ENCODE results near the gene LRTM1. TPM values are rescaled to one million over a fixed set of nuclear protein-coding genes. Genes with fewer than 3 reads are reported as not detected.

LRTM1 gene
- total RNA-seq, 2 donors from 2014 or later, result not detected

DNA sequence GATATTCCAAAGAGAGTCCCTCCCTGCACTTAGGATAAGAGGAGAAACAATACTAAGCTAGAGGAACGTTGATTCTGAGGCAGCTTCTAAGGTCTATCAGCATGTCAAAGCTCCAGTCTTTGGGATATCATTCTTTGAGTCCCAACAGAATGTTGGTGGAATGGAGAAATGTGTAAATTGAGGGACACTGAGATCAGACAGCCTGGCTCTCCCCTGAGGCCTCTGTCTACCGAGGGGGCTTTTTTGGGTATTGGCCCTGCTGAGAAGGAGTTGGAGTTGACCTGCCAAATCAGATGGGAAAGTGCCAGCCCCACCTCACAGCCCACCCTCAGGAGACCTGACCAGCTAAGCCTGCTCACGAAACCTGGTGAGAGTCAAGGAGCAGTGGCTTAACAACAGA lies 27.6 kb upstream of the LRTM1 start:
- no peak for ATAC-seq (replicated peaks)
- Mint-ChIP-seq H3K36me3 (ENCODE audit: low read depth) (no peaks in the 10 kb centered on the region), H3K4me1 (no peaks in the 10 kb centered on the region), H3K4me3 (no peak overlapping the region), H3K27me3 (no peaks in the 10 kb centered on the region), H3K9me3 (no peaks in the 10 kb centered on the region), H3K27ac (no peak overlapping the region)

DNA sequence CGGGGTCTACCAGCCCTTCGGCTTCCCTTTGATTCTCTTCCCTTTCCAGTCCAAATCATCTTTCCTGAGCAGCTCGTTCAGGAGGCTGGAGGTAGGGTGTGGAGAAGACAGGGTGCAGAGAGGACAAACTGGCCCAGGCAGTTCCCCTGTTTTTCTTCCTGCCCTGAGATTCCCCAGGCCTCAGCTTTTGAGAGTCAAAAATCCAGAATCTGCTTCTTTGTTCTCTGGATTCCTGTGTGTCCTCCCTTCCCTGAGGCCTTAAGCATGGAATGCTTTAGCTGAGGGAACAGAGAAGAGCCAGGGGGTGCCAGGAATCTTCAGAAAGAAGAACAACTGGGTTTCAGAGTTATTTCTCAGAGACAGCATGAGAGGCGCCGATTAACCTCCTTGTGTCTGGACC lies 26.7 kb upstream of the LRTM1 start:
- no peak for ATAC-seq (replicated peaks)
- no peaks in the 10 kb centered on the region for H3K4me1 Mint-ChIP-seq
- H3K4me3 Mint-ChIP-seq, result no peak overlapping the region
- no peaks in the 10 kb centered on the region for H3K9me3 Mint-ChIP-seq
- H3K27ac Mint-ChIP-seq, result no peak overlapping the region
- H3K36me3 Mint-ChIP-seq (ENCODE audit: low read depth), result no peaks in the 10 kb centered on the region
- no peaks in the 10 kb centered on the region for H3K27me3 Mint-ChIP-seq

DNA sequence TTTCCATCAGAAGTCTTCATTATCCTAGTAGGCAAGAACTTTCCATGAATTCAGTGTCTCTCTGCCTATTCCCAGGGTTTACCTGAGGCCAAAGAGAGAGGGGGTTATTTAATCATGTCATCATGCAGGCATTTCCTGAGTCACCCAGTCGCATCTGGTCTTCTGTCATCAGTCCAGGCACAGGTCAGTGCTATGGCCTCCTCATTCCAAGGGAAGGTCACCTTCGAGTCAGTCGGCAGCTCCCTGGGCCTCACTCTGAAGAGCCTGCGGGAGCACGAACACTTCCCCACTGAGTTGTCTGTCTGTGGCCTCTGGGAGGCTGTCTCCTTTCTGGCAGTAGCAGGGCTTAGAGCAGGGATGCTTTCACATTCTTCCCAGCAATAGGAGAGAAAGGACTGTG lies 26.2 kb upstream of the LRTM1 start:
- Mint-ChIP-seq H3K9me3 (no peaks in the 10 kb centered on the region), H3K4me3 (no peak overlapping the region), H3K27ac (no peak overlapping the region), H3K27me3 (no peaks in the 10 kb centered on the region), H3K4me1 (no peaks in the 10 kb centered on the region), H3K36me3 (ENCODE audit: low read depth) (no peaks in the 10 kb centered on the region)
- no peak for ATAC-seq (replicated peaks)

DNA sequence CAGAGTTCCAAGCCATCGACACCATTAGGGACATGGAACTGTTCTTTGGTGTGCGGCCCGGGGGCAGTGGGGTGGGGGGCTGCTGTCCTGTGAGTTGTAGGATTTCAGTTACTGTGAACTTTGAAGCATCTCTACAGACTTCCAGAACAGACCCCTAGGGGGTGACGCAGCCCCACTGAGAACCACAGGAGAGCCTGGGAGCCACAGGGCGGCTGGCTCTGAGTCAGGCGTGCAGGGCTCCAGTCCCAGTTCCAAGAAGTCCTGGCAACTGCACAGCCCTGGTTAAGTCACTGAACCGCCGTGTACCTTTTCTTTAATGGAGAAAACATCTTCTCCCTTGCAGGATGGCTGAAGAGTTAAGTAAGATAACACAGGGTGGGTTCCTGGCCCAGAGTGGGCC lies 23.5 kb upstream of the LRTM1 start:
- Mint-ChIP-seq H3K9me3 (no peaks in the 10 kb centered on the region), H3K27ac (no peak overlapping the region), H3K4me1 (no peaks in the 10 kb centered on the region), H3K4me3 (no peak overlapping the region), H3K36me3 (ENCODE audit: low read depth) (no peaks in the 10 kb centered on the region), H3K27me3 (no peaks in the 10 kb centered on the region)
- ATAC-seq (replicated peaks), result no peak

DNA sequence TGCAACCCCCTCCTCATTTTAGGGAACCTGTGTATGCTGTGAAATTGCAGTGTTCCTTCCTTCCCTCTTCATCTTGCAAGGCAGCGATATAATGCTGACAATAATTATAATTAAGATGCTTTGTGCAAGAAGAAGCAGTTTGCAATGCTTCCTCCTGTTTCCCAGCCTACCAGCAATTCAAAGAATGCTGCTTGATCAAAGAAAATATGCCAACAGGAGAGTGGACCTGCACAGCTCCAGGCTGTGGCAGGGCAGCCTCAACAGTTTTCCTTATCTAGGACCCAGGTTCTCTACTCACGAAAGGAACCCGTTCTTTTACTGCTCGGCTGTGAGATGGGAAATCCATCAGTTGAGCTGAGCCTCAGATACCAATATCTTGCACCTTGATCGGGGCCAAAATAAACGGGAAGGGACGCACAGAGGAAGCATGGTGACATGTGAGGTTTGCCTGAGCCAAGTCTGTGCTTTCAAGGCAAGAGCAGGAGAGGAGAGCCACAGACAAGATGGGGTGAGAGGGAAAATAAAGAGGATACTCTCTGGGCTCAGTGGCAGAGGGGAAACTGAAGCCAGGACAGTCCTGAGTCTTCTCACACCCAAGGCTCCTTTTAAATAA lies 22.6 kb upstream of the LRTM1 start:
- Mint-ChIP-seq H3K36me3 (ENCODE audit: low read depth) (no peaks in the 10 kb centered on the region), H3K9me3 (no peaks in the 10 kb centered on the region), H3K4me3 (no peak overlapping the region), H3K27ac (no peak overlapping the region), H3K27me3 (no peaks in the 10 kb centered on the region), H3K4me1 (no peaks in the 10 kb centered on the region)
- no peak for ATAC-seq (replicated peaks)

DNA sequence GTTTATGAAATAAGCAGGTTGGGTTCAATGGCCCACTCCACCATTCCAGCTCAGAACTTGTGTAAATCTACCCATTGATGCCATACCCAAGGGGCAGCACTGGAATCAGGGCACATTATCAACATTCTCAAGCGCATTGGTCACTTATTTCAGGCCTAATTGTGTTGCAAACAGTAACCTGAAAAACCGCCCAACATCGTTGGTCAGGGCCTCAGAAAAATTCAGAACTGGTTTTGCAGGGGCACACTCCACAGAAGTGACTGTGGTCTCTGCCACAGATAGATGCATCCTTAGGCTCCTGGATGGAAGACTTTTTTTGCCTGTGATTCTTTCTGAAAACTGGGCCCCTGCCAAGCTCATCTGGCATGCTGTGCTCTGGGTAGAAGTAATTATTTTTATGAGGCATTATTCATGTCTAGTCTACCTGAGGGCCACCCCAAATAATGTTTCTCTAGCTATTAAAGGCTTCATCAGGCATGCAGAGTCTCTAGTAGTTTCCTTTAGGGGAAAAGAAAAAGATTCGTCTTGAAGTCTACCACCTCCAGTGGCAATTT lies 21.7 kb upstream of the LRTM1 start:
- Mint-ChIP-seq H3K4me1 (no peaks in the 10 kb centered on the region), H3K4me3 (no peak overlapping the region), H3K27ac (no peak overlapping the region), H3K9me3 (no peaks in the 10 kb centered on the region), H3K27me3 (no peaks in the 10 kb centered on the region), H3K36me3 (ENCODE audit: low read depth) (no peaks in the 10 kb centered on the region)
- ATAC-seq (replicated peaks), result no peak

DNA sequence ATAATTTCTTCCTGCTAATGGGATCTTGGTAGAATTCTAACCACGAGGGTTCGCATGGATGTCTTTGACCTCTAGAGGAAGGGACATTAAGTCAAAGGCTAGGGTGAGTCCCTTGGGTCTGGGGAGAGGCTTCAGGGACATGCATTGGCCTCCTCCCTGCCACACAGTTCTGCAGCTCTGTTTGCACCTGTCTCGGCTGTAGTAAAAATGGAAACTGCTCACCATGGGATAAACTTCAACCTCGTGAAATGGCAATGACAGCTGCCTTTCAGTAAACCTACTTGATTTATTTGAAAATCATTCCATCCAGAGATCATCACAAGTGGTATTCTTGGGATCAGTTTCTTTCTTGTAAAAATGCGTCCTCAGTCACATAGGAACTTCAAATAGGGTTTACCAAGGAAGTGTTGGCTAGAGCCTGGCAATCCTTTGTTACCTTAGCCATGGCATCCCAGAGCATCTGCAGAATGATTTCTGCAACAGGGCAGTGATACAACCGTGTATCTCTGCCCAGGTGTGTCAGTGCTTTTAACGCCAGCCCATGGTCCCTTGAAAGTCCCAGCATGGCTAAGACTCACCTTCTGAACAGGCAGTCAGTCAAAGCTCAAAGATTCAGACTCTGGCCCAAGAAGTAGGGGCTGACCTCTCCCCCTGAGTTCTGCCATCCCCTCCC lies 14.0 kb upstream of the LRTM1 start:
- Mint-ChIP-seq H3K4me1 (no peaks in the 10 kb centered on the region), H3K27me3 (no peaks in the 10 kb centered on the region), H3K27ac (no peak overlapping the region), H3K9me3 (no peaks in the 10 kb centered on the region), H3K36me3 (ENCODE audit: low read depth) (no peaks in the 10 kb centered on the region), H3K4me3 (no peak overlapping the region)
- ATAC-seq (replicated peaks), result no peak

DNA sequence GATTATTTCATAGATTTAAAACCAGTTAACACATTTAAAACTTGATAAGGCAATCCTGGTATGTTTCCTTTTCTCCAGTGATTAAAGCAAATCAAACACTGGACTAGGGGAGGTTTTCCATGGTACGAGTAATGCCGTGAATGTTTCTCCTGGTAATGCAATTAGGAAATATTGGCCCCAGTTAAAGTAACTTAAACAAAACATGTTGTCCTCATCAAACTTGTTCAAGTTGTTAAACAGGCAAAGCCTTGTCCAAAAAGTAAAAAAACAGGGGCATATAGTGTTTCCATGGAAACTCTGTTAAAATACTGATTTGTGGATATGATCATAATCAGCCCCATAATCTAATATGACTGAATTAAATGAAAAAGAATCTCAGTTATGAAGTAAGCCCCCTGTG lies 13.1 kb upstream of the LRTM1 start:
- H3K27ac Mint-ChIP-seq, result no peak overlapping the region
- no peaks in the 10 kb centered on the region for H3K9me3 Mint-ChIP-seq
- no peaks in the 10 kb centered on the region for H3K27me3 Mint-ChIP-seq
- no peaks in the 10 kb centered on the region for H3K36me3 Mint-ChIP-seq (ENCODE audit: low read depth)
- no peak for ATAC-seq (replicated peaks)
- H3K4me1 Mint-ChIP-seq, result no peaks in the 10 kb centered on the region
- H3K4me3 Mint-ChIP-seq, result no peak overlapping the region

DNA sequence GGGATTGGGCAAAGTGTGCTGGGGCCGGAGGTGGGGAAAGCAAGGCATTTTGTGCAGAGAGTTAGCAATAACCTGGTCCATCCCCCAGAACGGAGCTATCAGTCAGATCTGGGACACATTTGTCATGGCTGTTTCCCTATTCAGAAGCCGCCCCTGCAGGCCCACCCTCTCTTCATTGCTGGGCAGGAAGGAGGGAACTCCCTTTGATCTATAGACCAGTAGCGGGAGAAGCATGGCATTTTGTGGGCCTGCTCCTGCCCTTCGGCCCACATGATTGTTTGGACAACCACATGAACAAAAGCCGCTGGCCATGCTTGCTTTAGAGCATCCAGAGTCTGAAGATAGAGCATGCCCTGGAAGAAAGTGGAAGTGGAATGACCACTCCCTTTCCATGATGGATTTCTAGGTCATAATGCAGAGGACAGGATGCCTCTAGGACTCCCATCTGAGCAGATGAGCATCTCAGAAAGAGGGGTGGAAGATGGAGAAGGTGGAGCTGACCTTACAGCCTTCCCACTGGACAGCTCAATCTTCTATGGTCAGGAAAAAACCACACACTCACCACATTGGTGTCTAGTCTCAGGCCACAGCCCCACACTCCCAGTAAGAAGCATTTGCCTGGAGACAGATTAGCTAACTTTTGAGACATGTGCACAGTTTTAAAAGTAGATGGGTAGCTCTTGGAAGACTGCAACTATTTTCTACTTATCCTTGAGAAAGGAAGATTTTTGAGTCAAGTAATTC lies 11.9 kb upstream of the LRTM1 start:
- H3K4me1 Mint-ChIP-seq, result no peaks in the 10 kb centered on the region
- H3K4me3 Mint-ChIP-seq, result no peak overlapping the region
- H3K36me3 Mint-ChIP-seq (ENCODE audit: low read depth), result no peaks in the 10 kb centered on the region
- no peak for ATAC-seq (replicated peaks)
- H3K27me3 Mint-ChIP-seq, result no peaks in the 10 kb centered on the region
- H3K27ac Mint-ChIP-seq, result no peak overlapping the region
- no peaks in the 10 kb centered on the region for H3K9me3 Mint-ChIP-seq

DNA sequence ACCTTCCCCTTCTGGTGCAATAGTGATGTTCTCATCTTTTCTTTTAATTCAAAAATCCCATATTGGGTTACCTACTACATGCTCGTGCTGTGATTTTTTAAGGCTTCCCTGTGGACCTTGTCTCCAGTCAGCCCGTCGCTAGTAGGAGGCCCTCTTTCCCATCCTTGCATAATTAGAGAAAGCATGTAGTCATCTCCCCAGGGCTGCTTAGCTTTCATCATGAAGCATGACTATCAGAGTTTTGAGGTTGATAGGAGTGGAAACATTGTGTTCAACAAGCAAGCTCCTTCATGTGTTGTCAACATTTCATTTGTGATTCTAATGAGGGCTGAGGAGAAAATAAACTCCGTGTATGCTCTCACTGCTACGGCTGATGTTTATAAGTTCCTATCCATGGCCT lies 8.7 kb upstream of the LRTM1 start:
- H3K4me3 Mint-ChIP-seq, result no peak overlapping the region
- ATAC-seq (replicated peaks), result no peak
- H3K4me1 Mint-ChIP-seq, result no peaks in the 10 kb centered on the region
- H3K27me3 Mint-ChIP-seq, result no peaks in the 10 kb centered on the region
- H3K9me3 Mint-ChIP-seq, result no peaks in the 10 kb centered on the region
- no peak overlapping the region for H3K27ac Mint-ChIP-seq
- H3K36me3 Mint-ChIP-seq (ENCODE audit: low read depth), result no peaks in the 10 kb centered on the region

DNA sequence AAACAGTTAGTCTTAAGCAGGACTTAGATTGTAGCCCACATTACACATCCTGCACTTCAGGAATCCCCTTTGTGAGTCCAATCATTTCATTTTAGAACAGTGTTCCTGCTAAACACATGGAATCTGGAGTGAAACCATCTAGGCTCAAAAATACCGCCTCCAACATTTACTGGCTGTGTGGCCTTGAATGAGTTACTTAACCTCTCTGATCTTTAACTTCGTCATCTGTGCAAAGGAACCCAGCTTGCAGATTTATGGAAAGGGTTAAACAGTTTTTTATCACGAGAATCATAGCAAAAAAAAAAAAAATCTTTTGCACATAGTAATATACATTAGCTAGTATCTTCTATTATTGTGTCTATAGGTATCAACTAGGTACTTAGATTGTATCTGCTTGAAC lies 8.0 kb upstream of the LRTM1 start:
- Mint-ChIP-seq H3K4me3 (no peak overlapping the region), H3K36me3 (ENCODE audit: low read depth) (no peaks in the 10 kb centered on the region), H3K9me3 (no peaks in the 10 kb centered on the region), H3K4me1 (no peaks in the 10 kb centered on the region), H3K27me3 (no peaks in the 10 kb centered on the region), H3K27ac (no peak overlapping the region)
- ATAC-seq (replicated peaks), result no peak

DNA sequence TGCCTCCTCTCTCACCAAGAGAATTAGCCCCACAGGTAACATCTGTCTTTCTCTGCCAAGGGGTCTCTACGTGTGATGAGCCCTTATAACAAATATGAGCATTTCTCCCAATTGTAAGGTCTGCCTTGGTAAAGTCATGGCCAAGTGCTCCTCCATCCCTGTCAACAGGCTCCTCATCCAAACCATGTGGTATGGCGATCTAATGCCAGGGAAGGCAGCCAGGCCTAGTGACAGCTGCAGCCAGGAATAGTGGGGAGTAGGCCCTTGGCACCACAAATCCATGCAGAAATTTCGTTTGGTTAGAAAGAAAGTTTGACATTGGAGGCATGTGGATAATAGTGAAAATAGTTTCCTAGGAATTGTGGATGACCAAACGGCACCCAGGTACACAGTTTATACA lies 4.7 kb upstream of the LRTM1 start:
- H3K36me3 Mint-ChIP-seq (ENCODE audit: low read depth), result no peaks in the 10 kb centered on the region

DNA sequence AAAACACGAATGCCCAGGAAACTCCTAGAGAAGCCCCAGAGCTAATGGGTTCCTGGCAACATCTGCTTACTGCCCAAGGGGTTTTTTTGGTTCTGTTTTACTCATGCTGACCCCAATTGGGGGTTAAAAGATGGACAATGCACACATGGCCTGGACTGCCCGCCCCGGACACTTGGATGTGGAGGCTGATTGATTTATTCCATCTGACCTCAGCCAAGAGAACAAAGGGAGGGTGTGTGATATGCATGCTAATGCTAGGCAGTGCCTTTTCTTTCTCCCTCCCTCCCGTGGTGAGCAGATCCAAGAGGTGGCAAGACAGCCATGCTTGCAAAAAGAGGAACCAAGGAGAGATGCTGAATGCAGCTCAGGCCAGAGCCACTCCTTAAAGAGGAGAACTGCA lies 3.3 kb upstream of the LRTM1 start:
- H3K4me1 Mint-ChIP-seq, result no peaks in the 10 kb centered on the region
- H3K36me3 Mint-ChIP-seq (ENCODE audit: low read depth), result no peaks in the 10 kb centered on the region
- H3K27ac Mint-ChIP-seq, result no peak overlapping the region
- no peaks in the 10 kb centered on the region for H3K27me3 Mint-ChIP-seq
- peaks cover 4% of the 10 kb centered on the region for H3K9me3 Mint-ChIP-seq
- no peak overlapping the region for H3K4me3 Mint-ChIP-seq
- ATAC-seq (replicated peaks), result no peak

More for the DNA sequence above, 4.7 kb upstream of the LRTM1 start:
- Mint-ChIP-seq H3K27ac (no peak overlapping the region), H3K4me1 (no peaks in the 10 kb centered on the region), H3K27me3 (no peaks in the 10 kb centered on the region), H3K9me3 (peaks cover 4% of the 10 kb centered on the region), H3K4me3 (no peak overlapping the region)
- no peak for ATAC-seq (replicated peaks)

DNA sequence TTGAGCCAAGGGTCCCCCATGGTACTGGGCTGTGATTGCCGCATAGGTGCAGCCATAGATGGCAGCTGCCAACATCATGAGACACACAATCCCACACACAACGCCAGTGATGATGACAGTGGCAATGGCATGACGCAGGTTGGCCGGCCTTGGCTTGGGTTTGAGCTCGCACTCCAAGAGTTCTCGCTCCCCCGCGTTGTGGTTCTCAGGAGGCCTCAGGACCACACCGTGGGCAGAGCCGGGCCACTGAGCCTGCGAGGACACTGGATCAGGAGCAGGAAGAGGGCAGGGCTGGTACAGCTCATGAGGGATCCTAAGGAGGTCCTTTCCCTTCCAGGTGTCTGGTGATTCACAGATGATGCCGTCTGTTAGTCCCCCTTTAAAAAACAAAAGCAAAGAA lies 9.3 kb downstream of the LRTM1 start:
- Mint-ChIP-seq H3K4me3 (no peak overlapping the region), H3K4me1 (no peaks in the 10 kb centered on the region), H3K27ac (no peak overlapping the region), H3K27me3 (no peaks in the 10 kb centered on the region), H3K36me3 (ENCODE audit: low read depth) (no peaks in the 10 kb centered on the region), H3K9me3 (peaks cover 9% of the 10 kb centered on the region)
- no peak for ATAC-seq (replicated peaks)

DNA sequence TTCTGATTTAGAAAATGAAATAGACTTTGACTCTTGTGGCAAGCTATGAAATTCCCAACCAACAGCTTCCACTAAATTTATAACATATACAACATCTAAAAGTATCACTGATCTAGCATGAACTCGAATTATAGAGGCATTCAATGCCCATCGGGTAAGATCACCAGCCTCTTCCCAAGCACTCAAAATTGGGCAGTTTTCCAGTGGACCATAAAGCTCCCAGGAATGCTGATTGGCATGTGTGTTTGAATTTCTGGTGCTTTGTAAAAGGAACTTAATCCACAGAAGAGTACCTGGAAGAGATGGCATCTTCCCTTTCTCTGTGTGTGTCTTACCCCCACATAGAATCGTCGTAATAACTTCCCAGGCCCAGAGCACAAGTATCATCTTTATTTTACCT lies 10.0 kb downstream of the LRTM1 start:
- Mint-ChIP-seq H3K4me3 (no peak overlapping the region), H3K36me3 (ENCODE audit: low read depth) (no peaks in the 10 kb centered on the region), H3K27ac (no peak overlapping the region), H3K4me1 (no peaks in the 10 kb centered on the region), H3K27me3 (no peaks in the 10 kb centered on the region), H3K9me3 (peaks cover 3% of the 10 kb centered on the region)
- no peak for ATAC-seq (replicated peaks)
